Adrenal gland (tissue), 5 donors: ENCODE results near the gene TNS3.

Source experiments
- CTCF ChIP-seq, 6 experiments: fragments of 450-650 bp in 4 of 6; fragments of 200-600 bp in 2 of 6; sonication (generic) in 1 of 6; IDR thresholded peaks; 1 replicate in 5 of 6; 2 replicates in 1 of 6; pipeline versions ENCODE4 v1.5.1 to v1.8.0; 2016 to 2021; ENCODE audit warnings: antibody characterized with exemption in 6 of 6, mild to moderate bottlenecking in 2 of 6, moderate library complexity in 1 of 6
- POLR2A ChIP-seq, 2 donors: fragments of 450-650 bp; IDR thresholded peaks; one replicate each; pipeline ENCODE4 v1.6.1; 2017; ENCODE audit warnings: antibody characterized with exemption in 2 of 2, mild to moderate bottlenecking in 2 of 2, moderate library complexity in 1 of 2
- donor health status: DM: no; HTN: no; CAD: no.

- TF ChIP-seq CTCF (IDR thresholded peaks at IDR 0.05) (no peak), POLR2A (IDR thresholded peaks at IDR 0.05) (no peak)
Measured at GRCh38 chr7:47546733-47547494, 35.0 kb downstream of the TNS3 start.
